SK-N-SH treated with all-trans-retinoic acid at 6 μM for 48 hours (cell line): ENCODE results near the gene CPPED1.

ENCODE experiments used
- ARNTL ChIP-seq: fragments of 450-650 bp; formaldehyde crosslinking; IDR thresholded peaks from 2 replicates; pipeline ENCODE4 v1.5.0; 2020; ENCODE audit warnings: low read depth, mild to moderate bottlenecking, moderate library complexity, borderline replicate concordance
- RARB ChIP-seq: fragments of 250-450 bp; sonication (Bioruptor Pico); IDR thresholded peaks from 2 replicates; pipeline ENCODE4 v1.8.0; 2021; ENCODE audit warnings: mild to moderate bottlenecking, moderate library complexity
- TOX ChIP-seq: fragments of 250-450 bp; sonication (Bioruptor Pico); IDR thresholded peaks from 2 replicates; pipeline ENCODE4 v1.8.0; 2021; ENCODE audit warnings: mild to moderate bottlenecking, moderate library complexity, borderline replicate concordance
- ZFP30 ChIP-seq: fragments of 450-650 bp; formaldehyde crosslinking; IDR thresholded peaks from 2 replicates; pipeline ENCODE4 v1.5.0; 2022; ENCODE audit warnings: mild to moderate bottlenecking, moderate library complexity

DNA sequence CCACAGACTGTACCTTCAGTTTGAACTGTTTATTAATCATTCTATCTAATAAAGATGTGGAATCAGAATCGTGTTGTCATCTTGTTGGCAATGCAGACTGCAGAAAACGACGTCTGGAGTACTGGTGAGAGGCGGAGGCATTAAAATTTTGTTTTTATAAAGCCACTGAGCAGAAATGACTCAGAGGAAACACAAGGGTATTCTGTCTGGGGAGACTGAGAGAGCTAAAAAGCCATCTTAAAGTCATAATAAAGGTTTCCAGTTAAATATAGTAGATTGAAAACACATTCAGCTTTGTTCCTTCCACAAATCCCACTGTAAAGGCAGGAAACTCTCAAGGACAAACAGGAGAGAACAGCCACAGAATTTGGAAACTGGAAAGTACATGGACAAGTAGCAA, 74.2 kb downstream of the CPPED1 start:
- no peak for TF ChIP-seq RARB (CRISPR knock-in tag)
- TF ChIP-seq ZFP30 (CRISPR knock-in tag) = no peak
- no peak for TF ChIP-seq ARNTL (CRISPR knock-in tag)
- no peak for TF ChIP-seq TOX
